Measurements from ENCODE around the gene CACNA1D.

DNA sequence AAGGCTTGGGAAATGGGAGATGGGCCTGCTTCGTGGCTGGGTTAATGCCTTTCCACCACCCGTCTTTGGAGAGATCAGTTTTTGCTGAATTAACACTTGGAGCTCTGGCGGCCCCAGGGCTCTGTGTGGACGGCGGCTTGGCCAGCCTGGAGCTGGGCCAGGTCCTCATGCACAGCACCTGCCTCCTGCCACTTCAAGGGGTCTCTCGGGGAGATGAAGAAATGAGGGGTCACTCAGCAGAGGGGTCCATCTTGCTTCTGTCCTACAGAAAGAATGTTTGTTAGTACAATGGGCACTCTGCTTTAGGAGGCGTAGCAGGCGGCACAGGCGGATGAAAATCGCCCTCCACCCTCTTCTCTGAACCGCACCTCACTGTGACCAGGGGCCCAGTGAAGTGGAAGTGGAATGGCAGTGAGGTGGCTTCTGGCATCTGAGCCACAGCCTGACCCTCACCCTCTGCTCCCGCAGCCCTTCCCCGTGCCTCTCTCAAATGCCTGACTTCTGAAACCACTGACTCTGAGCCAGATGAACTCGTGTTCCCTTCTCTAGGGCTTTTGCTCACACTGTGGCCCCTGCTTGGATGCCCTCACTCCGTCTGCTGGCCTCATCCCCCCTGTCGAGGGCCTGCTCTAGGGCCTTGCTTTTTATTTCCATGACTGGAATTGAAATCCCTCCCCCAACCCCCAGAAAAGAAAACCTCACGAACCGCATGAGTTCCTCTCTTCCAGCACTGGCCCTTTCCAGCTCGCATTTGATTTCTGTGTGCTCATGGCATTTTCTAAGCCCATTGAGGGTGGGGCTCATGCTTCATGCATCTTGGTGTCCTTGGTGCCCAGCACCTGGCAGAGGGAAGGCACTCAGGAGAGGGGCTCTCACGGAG, 309.6 kb downstream of the CACNA1D start:
- TF ChIP-seq EZH2 (IDR thresholded peaks at IDR 0.05): no peak
- no peak for TF ChIP-seq FOXP2 (optimal IDR thresholded peaks at IDR 0.05; ENCODE audit: control extremely low read depth, extremely low read length, insufficient read depth)
